Limb (tissue), 2 donors: ENCODE data around the gene TAF11L14.
"Not testable (repeated sequence)": the region's sequence is repeated elsewhere in the genome, so short reads cannot be mapped to it uniquely, and the experiment has no call there.

ENCODE experiments used
- DNase-seq, 2 donors: peaks; one replicate each; pipeline ENCODE4 v3.0.0-alpha.2; 2016; ENCODE audit errors: extremely low spot score in 2 of 2

The TAF11L14 gene

GRCh38 chr5:17634160-17634559, at the start of gene TAF11L14:
TAF11L14 (plus strand) TSS chr5:17634460.
- DNase-seq = no peak

- not testable (repeated sequence) for DNase-seq
Observed at GRCh38 chr5:17585658-17586057, 48.6 kb upstream of the TAF11L14 start, which contains the start of gene TAF11L7. TAF11L7 (minus strand) TSS chr5:17585758.

GRCh38 chr5:17590860-17591259, 43.4 kb upstream of the TAF11L14 start, which contains the start of gene TAF11L8:
TAF11L8 (minus strand) TSS chr5:17590960.
- DNase-seq = not testable (repeated sequence)

- not testable (repeated sequence) for DNase-seq
Observed at GRCh38 chr5:17594255-17594654, 40.0 kb upstream of the TAF11L14 start, which contains the start of gene TAF11L9. TAF11L9 (minus strand) TSS chr5:17594394.

- not testable (repeated sequence) for DNase-seq
Observed at GRCh38 chr5:17597728-17598127, 36.5 kb upstream of the TAF11L14 start, which contains the start of gene TAF11L10. TAF11L10 (minus strand) TSS chr5:17597828.

GRCh38 chr5:17603880-17604279, 30.4 kb upstream of the TAF11L14 start, which contains the start of gene TAF11L11:
TAF11L11 (plus strand) TSS chr5:17604183.
- DNase-seq = not testable (repeated sequence)

GRCh38 chr5:17604951-17605350, 29.3 kb upstream of the TAF11L14 start:
- no peak for DNase-seq

GRCh38 chr5:17607461-17607860, 26.8 kb upstream of the TAF11L14 start:
- DNase-seq = not testable (repeated sequence)

- not testable (repeated sequence) for DNase-seq
Observed at GRCh38 chr5:17610092-17610491, 24.2 kb upstream of the TAF11L14 start, which contains the start of gene TAF11L12. TAF11L12 (plus strand) TSS chr5:17610392.

- DNase-seq = no peak
Observed at GRCh38 chr5:17614872-17615605, 19.2 kb upstream of the TAF11L14 start.

GRCh38 chr5:17619354-17619753, 14.9 kb upstream of the TAF11L14 start:
- no peak for DNase-seq

GRCh38 chr5:17620627-17621026, 13.6 kb upstream of the TAF11L14 start:
- DNase-seq = no peak

GRCh38 chr5:17625686-17626085, 8.6 kb upstream of the TAF11L14 start:
- no peak for DNase-seq

- DNase-seq = not testable (repeated sequence)
Observed at GRCh38 chr5:17631788-17632187, 2.5 kb upstream of the TAF11L14 start, which contains the start of gene TAF11L13. TAF11L13 (plus strand) TSS chr5:17632088.

- DNase-seq = not testable (repeated sequence)
Observed at GRCh38 chr5:17649232-17649631, 15.0 kb downstream of the TAF11L14 start.

GRCh38 chr5:17655201-17655759, 21.0 kb downstream of the TAF11L14 start:
- not testable (repeated sequence) for DNase-seq

- no peak for DNase-seq
Observed at GRCh38 chr5:17655921-17656320, 21.7 kb downstream of the TAF11L14 start.

- DNase-seq = no peak
Observed at GRCh38 chr5:17663182-17663581, 28.9 kb downstream of the TAF11L14 start.

GRCh38 chr5:17665836-17666235, 31.6 kb downstream of the TAF11L14 start:
- no peak for DNase-seq

GRCh38 chr5:17666726-17667235, 32.5 kb downstream of the TAF11L14 start:
- DNase-seq = no peak

- no peak for DNase-seq
Observed at GRCh38 chr5:17670353-17670752, 36.1 kb downstream of the TAF11L14 start.

GRCh38 chr5:17678751-17679324, 44.6 kb downstream of the TAF11L14 start:
- no peak for DNase-seq
